Measurements from ENCODE around the gene C4orf50. TPM values are rescaled to one million over a fixed set of nuclear protein-coding genes. Genes with fewer than 3 reads are reported as not detected.
A peak's percentile ranks its signal among the peaks of the same experiment; 100 is the strongest.

Gene C4orf50
- total RNA-seq, result not detected
- long read RNA-seq, result 0 reads

- DNase-seq (no peak), ATAC-seq (ENCODE audit: poor library complexity) (no peak)
- intact Hi-C loops (cut with DNase I), result no loop called here
These were observed at the start of gene C4orf50 for GRCh38 chr4:6018331-6018730. TSS of gene C4orf50 (minus strand) at chr4:6018431.

GRCh38 chr4:6065934-6066590 lies 47.8 kb upstream of the C4orf50 start:
- ATAC-seq (ENCODE audit: poor library complexity) (no peak), DNase-seq (no peak)
- intact Hi-C loops (cut with DNase I), result no loop called here

GRCh38 chr4:6065166-6065565 lies 46.9 kb upstream of the C4orf50 start:
- intact Hi-C loops (cut with DNase I), result no loop called here
- DNase-seq (no peak), ATAC-seq (ENCODE audit: poor library complexity) (no peak)

DNA sequence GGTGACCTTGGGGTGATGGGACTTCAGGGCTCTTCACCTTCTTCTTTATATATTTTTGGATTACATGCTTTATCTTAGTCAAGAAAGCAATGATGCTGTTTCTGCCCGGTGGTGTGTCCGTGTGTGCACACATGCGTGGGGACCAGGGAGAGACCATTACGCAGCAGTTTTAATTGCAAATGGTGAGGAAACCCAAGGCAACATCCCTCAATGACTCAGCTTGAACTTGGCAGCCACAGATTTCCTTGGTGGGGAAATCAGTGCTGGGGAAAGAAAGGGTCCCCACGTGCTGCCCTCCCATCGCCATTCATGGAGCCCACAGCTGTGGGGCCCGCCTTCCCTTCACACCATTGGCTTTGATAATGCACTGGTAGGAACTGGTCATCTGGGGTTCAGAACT lies 46.2 kb upstream of the C4orf50 start:
- DNase-seq (no peak), ATAC-seq (ENCODE audit: poor library complexity) (no peak)
- intact Hi-C loops (cut with DNase I), result no loop called here

- ATAC-seq (ENCODE audit: poor library complexity) (no peak), DNase-seq (no peak)
- intact Hi-C loops (cut with DNase I), result no loop called here
These were observed 45.5 kb upstream of the C4orf50 start for GRCh38 chr4:6063684-6064083.

GRCh38 chr4:6062133-6062532 lies 43.9 kb upstream of the C4orf50 start:
- intact Hi-C loops (cut with DNase I), result no loop called here
- no peak for ATAC-seq (ENCODE audit: poor library complexity)

GRCh38 chr4:6059375-6059805 lies 41.2 kb upstream of the C4orf50 start:
- intact Hi-C loops (cut with DNase I), result no loop called here
- ATAC-seq (ENCODE audit: poor library complexity), result no peak
- no peak for DNase-seq

More at GRCh38 chr4:6062133-6062532, 43.9 kb upstream of the C4orf50 start:
- no peak for DNase-seq

- ATAC-seq (ENCODE audit: poor library complexity) (no peak), DNase-seq (no peak)
- intact Hi-C loops (cut with DNase I), result no loop called here
These were observed 40.5 kb upstream of the C4orf50 start for GRCh38 chr4:6058531-6059374.

GRCh38 chr4:6056976-6057766 lies 38.9 kb upstream of the C4orf50 start:
- intact Hi-C loops (cut with DNase I), result no loop called here

DNA sequence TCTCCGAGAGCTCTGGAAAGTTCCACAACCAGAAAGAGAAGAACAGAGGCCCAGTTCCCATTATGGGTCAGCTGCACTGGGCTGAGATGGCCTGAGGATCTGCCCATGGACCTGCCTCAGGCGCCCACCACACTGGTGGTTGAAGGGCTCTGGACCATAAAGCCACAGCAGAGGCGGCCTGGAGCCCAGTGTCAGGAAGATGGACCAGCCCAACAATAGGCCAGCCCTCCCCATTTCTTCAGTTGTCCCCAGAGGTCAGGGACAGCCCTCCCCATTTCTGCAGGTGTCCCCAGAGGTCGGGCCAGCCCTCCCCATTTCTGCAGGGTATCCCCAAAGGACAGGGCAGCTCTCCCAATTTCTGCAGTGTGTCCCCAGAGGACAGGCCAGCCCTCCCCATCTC lies 37.2 kb upstream of the C4orf50 start:
- DNase-seq (no peak), ATAC-seq (ENCODE audit: poor library complexity) (no peak)
- intact Hi-C loops (cut with DNase I), result no loop called here

More at GRCh38 chr4:6056976-6057766, 38.9 kb upstream of the C4orf50 start:
- no peak for ATAC-seq (ENCODE audit: poor library complexity)
- DNase-seq, result no peak

DNA sequence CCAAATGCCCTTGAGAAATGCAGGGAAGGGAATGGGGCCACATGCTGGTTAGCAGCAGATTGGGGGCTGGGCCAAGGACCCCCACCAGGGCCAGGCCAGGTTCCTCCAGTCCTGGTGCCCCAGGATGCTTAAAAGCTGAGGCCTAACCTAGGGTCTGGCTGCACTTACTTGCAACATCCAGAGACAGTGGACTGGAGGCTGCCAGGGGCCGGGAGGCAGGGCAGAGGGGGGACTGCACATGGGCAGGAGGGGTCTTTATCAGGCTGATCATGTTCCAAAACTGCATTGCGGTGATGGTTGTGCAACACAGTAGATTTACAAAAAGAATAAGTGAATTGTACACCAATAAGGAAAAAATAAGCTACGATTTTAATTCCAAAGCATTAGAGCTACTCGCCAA lies 36.8 kb upstream of the C4orf50 start:
- intact Hi-C loops (cut with DNase I), result no loop called here
- no peak for ATAC-seq (ENCODE audit: poor library complexity)
- no peak for DNase-seq

- intact Hi-C loops (cut with DNase I), result no loop called here
- DNase-seq (no peak), ATAC-seq (ENCODE audit: poor library complexity) (no peak)
These were observed 36.1 kb upstream of the C4orf50 start for GRCh38 chr4:6054162-6054922.

GRCh38 chr4:6052679-6053078 lies 34.4 kb upstream of the C4orf50 start:
- intact Hi-C loops (cut with DNase I), result no loop called here
- no peak for ATAC-seq (ENCODE audit: poor library complexity)
- DNase-seq, result no peak

DNA sequence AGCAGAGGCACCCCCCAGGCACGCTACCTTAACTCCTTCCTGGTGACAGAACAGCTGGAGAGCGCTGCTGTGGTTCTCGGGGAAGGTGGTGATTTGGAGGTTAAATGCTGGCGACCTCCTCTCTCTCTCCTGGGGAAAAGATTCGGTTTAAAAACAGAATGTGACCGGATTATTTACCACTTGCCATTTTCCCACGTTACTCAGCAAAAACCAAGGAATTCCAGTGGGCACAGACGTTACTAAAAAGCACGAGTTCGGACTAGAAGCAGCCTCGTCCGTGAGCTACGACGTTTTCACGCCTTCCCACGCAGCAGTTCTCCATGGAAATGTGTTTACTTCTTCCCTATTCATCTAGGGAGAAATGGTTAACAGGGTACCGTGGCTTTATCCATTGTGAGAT lies 32.3 kb upstream of the C4orf50 start:
- intact Hi-C loops (cut with DNase I), result no loop called here
- DNase-seq (no peak), ATAC-seq (ENCODE audit: poor library complexity) (no peak)

DNA sequence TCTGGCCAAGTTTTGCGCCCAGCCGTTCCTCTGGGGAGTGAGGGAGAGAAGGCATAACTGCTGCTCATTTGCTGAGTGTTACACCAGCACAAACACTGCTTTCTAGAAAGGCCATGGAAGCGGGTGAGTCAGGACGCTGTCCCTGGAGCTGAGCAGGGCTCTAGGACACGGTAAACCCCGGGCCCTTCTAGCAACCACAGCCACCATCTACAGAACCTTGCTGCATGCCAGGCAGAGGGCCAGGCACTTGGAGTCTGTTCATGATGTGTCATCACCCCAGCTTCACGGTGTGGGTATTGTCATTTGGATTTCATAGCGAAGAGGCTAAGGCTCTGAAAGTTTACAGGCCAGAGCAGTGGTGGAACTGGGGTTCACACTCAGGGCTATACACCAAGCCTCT lies 31.8 kb upstream of the C4orf50 start:
- DNase-seq, result no peak
- intact Hi-C loops (cut with DNase I), result no loop called here
- ATAC-seq (ENCODE audit: poor library complexity), result peak; percentile 56

DNA sequence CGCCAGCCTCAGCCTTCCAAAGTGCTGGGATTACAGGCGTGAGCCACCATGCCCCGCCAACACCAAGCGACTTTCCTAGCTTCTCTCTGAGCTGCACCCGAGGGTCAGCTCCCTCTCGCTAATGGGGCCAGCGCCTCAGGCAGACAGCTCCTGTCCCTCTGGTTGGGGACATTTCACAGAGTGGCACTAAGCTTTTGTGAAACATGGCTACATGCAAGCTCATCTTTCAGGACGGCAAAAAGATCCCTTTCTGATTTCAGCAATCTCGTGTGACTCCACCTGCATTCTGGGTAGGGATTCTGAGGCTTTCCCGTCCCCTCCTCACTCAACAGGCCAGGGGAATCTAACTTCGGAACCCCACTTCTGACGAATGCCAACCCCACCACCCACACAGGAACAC lies 31.0 kb upstream of the C4orf50 start:
- intact Hi-C loops (cut with DNase I), result no loop called here
- ATAC-seq (ENCODE audit: poor library complexity) (no peak), DNase-seq (no peak)

DNA sequence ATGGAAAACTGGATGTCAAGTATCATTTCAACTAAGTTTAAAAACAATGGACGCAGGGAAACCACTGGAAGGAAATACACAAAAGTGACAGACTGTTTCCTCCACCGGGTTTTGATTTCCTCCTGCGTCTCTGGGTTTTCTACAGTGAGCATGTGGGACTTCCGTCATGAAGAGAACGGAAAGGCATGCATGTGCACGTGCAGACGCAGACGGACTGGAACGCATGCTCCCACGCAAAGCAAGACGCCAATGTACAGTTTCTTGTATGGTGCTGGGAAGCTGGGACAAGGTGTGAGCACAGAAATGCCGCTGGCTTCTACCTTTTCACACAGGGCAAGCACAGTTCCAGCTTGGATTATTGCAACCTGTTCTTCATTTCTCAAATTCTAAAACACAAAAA lies 30.3 kb upstream of the C4orf50 start:
- no peak for ATAC-seq (ENCODE audit: poor library complexity)

GRCh38 chr4:6047130-6047673 lies 29.0 kb upstream of the C4orf50 start:
- intact Hi-C loops (cut with DNase I), result no loop called here
- DNase-seq, result no peak
- ATAC-seq (ENCODE audit: poor library complexity), result no peak

More for the DNA sequence above, 30.3 kb upstream of the C4orf50 start:
- intact Hi-C loops (cut with DNase I), result no loop called here
- DNase-seq, result no peak

Data from Right ventricle myocardium superior (tissue), 1 donor.